NCI-H524 treated with DMSO at 0.1 percent for 48 hours (cell line): ENCODE data around the gene NEUROD4.

Experiments
- DNase-seq: peaks from one replicate; lab custom pipeline; 2025; lab: John Stamatoyannopoulos, UW

Gene NEUROD4

DNA sequence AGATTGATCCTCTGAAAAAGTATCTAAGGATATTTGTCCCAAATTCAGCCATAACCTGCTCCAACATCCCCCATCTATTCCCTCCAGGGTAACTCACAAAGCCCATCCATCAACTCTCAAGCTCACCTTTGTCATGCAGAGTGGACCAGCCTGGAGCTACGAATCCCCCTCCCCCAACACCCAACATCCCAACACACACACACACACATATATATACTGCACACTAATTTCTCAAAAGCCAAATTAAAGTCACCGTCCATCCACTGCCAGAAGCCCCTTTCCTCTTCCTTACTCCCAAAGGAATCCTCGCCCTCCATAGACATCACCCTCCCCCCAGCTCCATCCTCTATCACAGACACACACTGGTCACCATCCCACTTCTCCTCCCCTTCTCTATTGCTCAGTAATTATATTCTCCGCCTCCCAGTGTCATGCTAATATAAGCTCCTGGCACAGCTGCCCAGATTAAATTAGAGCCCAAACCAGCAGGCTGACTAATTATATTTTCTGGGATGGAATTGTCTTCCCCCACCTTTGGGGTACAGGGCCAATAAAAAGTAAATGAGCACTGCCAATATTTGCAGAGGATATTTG is 21.7 kb upstream of the NEUROD4 start:
- DNase-seq = peak; percentile 48

DNA sequence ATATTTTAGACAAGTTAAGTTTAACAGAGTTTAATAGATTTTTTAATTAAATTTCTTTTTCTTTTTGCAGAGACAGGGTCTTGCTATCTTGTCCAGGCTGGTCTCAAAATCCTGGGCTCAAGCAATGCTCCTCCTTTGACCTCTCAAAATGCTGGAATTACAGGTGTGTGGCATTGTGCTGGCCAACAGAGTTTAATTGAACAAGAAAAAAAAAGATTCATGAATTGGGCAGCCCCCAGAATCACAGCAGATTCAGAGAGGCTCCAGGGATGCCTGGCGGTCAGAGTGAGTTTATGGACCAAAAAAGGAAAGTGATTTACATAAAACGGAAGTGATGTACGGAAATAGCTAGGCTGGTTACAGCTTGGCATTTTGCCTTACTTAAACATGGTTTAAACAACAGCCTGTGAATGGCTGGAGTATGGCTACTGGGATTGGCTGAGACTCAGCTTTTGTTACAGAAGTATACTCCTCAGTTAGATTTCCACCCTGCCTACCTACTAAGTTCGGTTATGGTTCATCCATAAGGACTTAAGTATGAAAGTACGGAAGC is 20.7 kb upstream of the NEUROD4 start:
- DNase-seq = no peak

DNA sequence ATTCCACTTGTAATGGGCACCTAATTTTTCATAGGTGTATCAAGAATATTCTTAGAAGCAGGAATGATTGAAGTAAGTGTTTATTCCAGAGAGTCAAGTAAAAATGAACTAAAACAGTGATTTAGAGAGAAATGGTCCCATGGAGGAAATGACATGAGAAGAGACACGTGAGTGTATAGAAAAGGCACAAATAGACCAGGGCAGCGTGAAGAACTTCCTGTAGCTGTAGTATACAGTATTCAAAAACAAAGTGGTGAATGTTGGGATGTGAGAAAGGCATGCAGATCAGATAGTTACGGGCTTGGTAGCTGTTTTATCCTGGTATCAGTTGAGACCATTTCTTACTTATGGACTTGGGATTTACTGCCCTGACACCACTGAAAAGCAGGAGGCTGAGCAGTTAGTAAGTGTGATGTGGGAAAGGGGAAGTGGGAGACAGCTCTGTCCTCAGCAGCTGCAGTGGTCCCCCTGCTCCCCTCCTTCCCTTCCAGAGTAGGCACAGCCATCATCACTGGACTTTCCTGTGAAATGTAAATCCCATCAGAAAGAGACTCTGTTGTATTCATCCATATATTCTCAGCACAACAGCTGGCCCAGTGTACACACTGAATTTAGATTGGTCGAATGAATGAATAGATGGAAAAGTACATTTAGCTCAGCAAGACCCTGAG is 18.4 kb upstream of the NEUROD4 start:
- DNase-seq = no peak

DNA sequence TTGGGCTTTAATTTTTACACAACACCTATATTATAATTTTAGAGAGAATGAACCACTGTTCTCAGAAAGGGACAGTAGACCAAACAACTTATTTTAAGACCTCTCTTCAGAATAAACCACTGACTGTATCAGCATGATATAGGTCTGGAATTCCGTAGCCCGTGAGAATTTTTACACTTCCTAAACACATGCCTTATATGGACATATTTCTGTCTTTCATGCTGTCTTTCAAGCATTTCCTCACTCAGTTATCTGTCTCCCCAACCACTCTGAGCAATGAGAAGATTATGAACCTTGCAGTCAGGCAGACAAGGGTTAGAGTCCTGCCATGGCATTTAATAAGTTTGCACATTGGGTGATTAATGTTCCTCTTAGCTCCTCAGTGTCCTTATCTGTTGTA is 17.4 kb upstream of the NEUROD4 start:
- no peak for DNase-seq

DNA sequence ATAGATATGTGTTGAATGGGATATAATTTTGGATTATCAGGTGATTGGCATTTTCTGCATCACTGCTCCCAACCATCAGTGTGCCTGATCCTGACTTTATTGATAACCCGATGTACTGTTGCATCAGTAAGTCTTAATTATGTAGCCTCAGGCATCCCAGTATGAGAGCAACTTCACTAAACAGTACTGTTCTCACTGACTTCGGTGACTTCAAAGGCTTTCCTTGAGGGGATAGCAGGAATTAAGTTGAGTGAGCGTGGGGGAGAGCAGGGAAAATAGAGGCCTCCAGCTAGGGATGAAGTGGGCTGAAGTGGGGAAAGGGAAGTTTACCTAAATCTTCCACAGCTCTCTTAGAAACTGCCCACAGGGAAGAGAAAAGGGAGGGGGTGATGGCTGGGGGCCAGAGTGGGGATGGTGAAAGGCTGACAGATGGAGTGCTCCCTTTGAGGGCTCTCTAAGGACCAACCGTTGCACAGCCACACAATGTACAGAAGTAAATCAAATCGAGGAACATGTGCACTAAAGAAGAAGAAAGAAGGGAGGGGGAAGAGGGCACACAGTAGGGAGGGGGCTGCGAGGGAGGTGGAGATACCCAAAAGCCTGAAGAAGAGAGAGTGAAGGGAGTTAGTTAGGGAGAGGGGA is 10.7 kb upstream of the NEUROD4 start:
- peak; percentile 99 for DNase-seq

DNA sequence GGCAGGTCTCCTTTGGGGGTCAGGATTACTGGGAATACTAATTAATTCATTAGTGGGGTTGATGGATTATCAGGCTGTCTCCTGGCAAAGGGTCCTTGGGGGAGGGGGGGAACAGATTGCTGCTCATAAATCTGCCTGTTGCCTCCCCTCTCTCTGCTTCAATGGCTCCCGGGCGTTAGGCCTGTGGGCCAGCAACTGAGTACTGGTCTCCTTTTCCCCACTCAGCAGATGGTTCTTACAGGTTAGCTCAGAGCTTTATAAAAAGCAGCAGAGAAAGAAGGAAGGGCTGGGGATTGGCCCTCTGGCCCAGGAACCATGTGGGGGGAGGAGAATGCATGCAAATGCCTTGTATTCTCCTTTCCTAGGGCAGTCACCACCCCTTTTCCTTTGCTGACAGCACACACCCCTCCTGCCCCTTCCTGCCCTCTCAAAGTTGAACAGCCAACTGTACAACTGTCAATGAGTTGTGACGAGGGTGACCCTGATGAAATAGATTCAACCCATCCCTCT is 2.3 kb upstream of the NEUROD4 start:
- DNase-seq = peak; percentile 97

DNA sequence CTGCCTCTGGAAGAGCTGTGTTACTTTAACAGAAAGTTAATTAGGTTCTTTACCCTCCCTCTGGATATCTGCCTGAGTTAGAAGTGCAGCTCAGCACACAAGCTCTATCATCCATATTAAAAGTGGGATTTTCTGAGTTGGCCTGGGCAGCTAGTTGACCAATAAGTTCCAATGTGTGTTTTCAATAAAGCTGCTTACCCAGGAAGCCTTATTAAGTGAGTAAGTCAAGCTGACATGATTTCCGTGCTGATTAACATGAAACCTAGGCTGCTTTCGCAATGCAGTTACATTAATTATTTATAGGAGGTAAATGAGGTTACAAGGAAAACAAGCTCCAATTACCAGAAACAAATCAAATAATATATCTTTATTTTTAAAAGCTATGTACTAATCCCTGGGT is 4.8 kb downstream of the NEUROD4 start:
- no peak for DNase-seq

DNA sequence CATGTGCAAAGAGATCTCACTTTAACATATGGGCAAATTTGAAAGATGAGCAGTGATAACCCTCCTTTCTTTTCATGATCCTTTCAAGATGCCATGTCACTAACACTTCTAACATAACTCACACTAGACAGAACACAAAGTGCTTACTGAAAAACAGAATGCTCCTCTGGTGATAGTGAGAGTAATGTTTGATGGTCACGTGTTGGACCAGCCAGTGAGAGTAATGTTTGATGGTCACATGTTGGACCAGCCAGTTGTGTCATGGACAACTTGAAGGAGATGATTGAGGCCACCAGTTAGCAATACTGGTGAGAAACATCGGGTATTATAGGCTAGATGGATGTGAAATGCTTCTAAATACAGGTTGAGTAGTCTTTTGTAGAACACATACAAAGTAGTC is 5.7 kb downstream of the NEUROD4 start:
- no peak for DNase-seq

DNA sequence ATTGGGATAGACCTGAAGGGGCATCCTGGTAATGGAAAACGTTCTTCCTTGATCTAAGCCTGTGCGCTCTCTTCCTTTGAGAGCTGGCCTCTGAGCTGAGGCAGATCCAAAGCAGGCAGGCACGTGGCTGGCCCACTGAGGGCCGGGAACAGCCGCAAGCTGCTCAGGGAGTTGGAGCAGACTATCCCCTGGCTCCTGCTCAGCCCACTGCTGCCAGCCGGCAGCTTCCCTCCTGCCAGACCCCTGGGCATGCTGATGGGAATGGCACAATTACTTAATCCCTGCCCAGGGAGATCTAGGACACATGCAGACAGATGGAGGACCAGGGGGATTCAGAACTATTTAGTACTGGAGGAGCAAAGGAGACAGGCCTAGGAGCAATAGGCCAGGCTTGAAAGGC is 14.4 kb downstream of the NEUROD4 start:
- DNase-seq = peak; percentile 93

DNA sequence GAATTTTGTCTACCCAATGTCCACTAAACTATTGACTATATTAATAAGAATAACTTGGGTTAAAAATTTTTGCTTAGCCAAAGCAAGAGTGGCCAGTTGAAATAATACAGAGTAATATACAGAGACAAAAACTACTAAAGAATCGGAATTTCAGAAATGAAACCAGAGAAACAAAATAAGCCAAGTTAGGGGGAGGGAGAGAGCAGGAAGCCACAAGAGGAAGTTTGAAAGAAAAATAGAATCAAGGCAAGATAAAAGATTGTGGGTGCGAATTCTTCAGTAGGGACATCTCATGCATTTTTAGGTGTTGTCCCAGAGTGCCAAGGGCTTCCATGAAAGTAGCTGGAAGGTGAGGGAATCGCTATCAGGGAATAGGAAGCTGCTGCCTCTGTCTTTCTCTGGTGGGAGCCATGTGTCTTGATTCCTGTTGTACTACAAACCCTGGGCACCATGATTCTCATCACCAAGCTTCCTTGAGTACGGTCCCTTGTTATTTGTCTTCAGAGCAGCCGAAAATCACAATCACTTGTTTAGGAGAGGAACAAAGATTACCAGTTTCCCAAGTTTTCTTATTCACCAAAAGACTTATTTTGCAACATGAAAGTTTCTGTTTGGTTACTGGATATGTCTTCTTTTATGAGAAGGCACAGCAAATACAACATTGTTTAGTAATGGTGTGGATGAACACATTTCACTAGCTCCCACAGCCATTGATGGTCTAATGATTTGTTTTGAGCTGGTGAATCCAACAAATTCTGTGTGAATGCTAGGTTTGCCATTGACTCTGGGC is 16.7 kb downstream of the NEUROD4 start:
- DNase-seq = no peak

DNA sequence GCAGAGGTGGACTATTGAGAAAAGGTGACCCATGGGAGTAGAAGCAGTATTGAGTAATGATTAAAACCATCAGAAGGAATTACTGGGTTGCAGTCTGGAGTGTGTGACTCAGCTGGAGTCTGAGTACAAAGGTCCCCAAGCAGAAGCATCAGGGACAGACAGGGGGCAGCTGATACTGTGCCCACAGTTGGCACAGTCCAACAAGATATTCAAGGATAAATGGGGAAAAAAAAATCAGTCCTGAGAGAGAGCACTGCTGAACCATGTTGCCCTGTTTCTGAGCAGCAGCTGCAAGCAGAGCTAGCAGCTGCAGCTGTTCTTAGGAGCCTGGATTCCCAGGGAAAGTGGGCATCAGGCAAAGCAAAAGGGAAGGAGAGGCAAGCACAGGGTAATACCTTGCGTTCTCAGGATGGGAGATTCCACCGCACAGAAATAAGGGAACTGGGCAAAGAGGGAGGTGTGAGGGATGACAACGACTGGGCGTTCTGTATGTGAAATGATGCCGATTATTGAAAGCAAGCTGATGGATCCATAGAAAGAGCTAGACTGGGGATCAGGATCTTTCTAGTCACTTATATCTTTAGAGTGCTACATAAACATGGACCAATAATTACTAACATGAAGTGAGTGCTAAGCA is 17.7 kb downstream of the NEUROD4 start:
- DNase-seq = no peak

DNA sequence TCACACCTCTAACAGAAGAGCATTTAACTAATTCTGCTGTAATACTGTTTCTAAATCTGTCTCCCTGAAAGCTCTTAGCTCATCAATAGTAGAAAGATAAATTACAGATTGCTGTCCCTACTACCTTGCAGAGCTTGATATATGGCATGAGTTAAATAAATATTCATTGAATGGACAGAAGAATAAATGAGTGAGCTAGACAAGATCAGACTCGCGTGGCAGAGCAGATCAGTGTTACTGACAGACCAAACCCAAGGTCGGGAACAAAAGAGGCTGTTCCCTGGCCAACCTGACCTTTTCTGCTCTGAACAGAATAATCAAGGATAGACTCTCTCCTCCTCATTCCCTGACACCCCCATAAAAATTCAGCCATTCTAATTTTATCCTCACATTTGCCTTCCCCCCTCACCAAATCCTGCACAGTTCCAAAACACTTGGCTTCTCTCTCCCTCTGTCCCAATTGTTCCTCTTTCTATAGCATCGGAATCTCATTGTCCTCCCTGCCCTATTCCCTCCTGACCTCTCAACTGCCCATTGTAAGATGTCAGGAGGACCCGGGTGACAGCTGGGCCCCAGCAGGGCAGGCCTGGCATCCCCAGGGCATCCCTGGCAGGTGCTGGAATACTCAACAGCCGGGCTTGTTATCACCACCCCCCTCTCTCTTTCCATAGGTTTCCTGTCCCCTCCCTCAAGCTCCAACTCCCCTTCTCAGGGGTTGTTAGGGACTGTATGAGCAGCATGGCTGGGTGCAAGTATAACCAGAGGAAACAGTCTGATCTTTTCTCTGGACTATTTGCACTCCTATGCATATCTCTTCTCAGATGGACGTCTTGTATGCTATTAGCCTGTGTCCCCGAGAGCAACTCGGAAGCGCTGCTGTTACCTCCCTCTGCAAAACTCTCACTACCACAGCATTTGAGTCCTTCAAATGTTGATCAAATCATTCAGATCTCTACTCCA is 19.9 kb downstream of the NEUROD4 start:
- no peak for DNase-seq

DNA sequence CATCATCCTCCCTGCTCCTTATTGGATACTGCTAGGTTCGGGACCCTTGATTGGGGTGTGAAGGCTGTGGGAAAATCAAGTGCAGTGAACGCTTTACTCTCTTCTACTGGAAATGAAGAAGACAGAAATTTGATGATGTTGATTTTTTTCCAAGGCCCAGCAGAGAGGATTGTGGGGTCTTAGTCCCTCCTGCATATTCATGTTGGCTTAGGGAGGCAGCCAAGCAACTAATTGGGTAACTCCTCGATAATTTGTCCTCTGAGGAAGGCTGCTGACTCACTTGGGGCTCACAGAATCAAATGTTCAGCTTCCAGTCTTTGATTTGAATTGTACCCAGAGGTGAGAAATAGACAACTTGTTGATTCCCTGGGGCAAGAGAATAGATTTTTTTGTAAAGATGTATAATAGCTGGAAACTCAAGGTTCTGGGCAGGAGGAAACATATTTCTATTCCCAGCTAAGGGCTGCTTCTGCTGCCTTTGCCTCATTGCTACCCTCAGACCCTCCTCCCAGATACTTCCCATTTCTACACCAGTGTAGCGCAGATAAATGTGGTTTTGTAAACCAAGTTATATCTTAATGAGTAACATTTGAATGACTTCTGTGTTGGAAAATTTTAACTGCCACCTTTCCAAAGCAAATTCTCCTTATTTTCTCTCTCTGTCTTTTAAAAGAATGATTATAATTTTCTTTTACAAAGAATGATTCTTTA is 21.7 kb downstream of the NEUROD4 start:
- no peak for DNase-seq

DNA sequence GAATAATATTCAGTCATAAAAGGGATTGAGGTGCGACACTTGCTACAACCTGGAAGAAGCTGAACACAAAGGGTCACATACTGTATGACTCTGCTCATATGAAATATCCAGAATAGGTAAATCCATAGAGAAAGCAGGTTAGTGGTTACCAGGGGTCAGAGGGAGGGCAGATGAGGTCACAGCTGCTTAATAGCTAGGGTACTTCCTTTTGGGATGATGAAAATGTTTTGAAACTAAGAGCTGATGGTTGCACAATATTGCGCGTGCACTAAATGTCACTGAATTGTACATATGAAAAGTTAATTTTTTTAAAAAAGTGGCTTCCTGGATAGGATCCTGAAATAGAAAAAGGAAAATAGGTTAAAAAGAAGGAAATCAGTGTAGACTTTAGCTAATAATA is 23.8 kb downstream of the NEUROD4 start:
- DNase-seq = no peak

DNA sequence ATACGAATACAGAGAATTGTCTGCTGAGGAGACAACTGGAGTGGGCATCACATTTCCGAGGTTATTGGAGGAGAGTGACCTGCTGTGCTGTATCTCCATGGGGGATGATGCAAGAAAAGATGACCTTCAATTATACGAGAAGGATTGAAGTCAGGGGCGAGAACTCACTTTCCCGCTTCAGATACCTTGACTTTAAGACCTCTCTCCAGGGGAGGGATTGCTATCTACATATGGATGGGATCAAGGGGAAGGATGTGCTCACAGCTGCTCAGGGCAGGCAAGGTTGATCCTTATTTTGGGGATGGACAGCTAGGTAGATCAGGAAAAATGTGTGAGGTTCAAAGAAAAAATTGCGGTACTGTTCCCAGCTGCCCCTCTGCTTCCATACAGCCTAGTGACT is 24.4 kb downstream of the NEUROD4 start:
- DNase-seq = no peak

DNA sequence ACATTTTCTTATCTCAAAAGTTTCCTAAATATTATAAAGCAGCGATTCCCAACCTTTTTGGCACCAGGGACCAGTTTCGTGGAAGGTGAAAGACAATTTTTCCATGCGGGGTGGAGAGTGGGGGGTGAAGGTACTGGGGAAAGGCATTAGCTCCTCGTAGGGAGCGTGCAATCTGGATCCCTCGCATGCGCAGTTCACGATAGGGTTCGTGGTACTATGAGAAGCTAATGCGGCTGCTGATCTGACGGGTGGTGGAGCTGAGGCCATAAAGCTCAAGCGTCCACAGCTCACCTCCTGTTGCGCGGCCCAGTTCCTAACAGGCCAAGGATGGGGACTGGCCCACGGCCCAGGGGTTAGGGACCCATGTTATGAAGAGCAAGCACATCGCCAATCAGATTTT is 29.9 kb downstream of the NEUROD4 start:
- DNase-seq = no peak

DNA sequence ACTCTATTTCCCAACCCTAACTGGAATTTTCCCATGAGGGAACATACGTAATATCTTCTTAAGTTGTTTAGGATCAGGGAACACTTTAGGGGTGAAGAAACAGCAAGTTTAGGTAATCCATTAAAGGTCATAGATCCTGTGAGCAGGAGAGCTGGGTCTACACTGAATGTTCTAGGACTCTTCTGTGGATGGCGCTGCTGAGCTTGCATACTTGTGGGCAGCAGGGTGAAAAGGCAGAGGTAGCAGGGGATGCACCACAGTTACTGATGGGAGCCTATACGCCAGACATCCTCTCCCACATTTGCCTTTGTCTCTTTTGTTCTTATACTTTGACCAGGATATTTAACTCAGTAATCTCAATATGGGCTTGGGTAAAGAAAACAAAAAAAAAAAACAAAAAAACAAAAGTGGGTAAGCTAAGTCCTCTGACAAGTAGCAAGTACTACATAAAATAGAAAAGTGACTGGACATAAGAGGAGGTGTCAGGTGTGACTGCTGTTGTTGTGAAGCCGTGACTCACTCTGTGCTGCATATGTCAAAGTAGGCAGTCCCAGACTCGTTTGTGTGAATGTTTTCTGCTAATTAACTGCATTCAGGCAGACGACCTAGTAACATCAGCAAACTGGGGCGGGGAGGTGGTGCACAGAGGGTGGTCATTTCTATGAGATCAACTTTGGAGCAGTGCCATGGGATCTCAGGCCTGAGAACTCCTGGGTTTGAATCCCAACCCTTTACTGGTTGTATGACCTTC is 31.6 kb downstream of the NEUROD4 start:
- no peak for DNase-seq

DNA sequence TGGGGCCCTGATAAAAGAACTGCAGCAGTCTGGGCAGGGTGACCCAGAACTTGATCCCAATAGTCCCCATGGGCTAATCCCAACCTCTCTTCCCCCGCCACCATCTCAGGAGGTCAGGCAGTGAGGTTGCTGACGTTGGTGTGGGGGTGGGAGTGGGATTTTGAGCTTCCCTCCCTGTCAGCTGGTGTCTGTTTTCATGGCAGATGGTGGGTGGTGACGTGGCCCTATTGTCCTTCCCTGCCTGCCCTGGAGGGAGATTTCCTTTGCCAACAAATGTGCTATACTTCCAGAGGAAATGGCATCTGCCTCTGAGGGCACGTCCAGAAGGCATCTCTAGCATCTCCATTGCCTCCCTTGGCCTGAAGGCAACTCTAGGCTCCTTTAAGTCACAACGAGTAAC is 37.7 kb downstream of the NEUROD4 start:
- DNase-seq = peak; percentile 88

DNA sequence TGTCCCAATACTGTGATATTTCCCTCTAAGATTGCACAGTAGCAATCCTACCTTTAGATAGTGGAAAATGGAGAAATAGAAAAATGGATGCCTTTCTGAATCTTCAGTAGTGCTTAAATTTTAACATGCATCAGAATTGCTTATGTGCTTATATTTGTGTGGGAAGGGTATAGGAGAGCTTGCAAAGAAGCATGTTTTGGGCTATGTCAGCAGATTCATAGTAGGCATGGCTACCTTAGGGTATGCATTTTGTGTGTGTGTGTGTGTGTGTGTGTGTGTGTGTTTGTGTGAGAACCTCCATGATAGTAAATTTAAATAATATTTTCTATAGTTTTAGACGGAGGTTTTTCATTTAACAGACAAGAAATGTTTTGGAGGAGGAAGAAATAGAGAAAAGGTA is 38.3 kb downstream of the NEUROD4 start:
- no peak for DNase-seq
